Stimulated activated naive CD4-positive, alpha-beta T cell treated with Interleukin-2 at 50 U/mL for 16 hours (primary cell): ENCODE measurements around the gene GSDMA.

Source experiments
- DNase-seq: peaks from one replicate; lab custom pipeline; 2025; lab: John Stamatoyannopoulos, UW

The GSDMA gene

GRCh38 chr17:39960524-39961041, 2.2 kb upstream of the GSDMA start:
- DNase-seq, result no peak

- DNase-seq, result no peak
Observed at GRCh38 chr17:39963829-39964228, 1.0 kb downstream of the GSDMA start.

GRCh38 chr17:39965017-39965699, 2.4 kb downstream of the GSDMA start:
- no peak for DNase-seq

GRCh38 chr17:39966771-39967170, 4.0 kb downstream of the GSDMA start:
- no peak for DNase-seq

- DNase-seq, result no peak
Observed at GRCh38 chr17:39968761-39969160, 6.0 kb downstream of the GSDMA start.

- no peak for DNase-seq
Observed at GRCh38 chr17:39969375-39969774, 6.6 kb downstream of the GSDMA start.

GRCh38 chr17:39970157-39970692, 7.4 kb downstream of the GSDMA start:
- no peak for DNase-seq

- DNase-seq, result no peak
Observed at GRCh38 chr17:39971076-39971603, 8.3 kb downstream of the GSDMA start.

- DNase-seq, result no peak
Observed at GRCh38 chr17:39972271-39972670, 9.5 kb downstream of the GSDMA start.

GRCh38 chr17:39973496-39973895, 10.7 kb downstream of the GSDMA start:
- DNase-seq, result no peak

GRCh38 chr17:39974433-39974832, 11.6 kb downstream of the GSDMA start:
- no peak for DNase-seq

- no peak for DNase-seq
Observed at GRCh38 chr17:39975801-39976200, 13.0 kb downstream of the GSDMA start.

GRCh38 chr17:39979016-39979670, 16.3 kb downstream of the GSDMA start:
- no peak for DNase-seq

- no peak for DNase-seq
Observed at GRCh38 chr17:39979893-39980350, 17.1 kb downstream of the GSDMA start.

GRCh38 chr17:39980351-39981206, 17.8 kb downstream of the GSDMA start, which contains the start of gene PSMD3:
Gene PSMD3 (plus strand): TSS chr17:39980807. CDS start chr17:39980971, 164 bp downstream.
- peak; percentile 98 for DNase-seq

- no peak for DNase-seq
Observed at GRCh38 chr17:39981207-39981741, 18.5 kb downstream of the GSDMA start.

GRCh38 chr17:39981766-39982375, 19.1 kb downstream of the GSDMA start:
- DNase-seq, result no peak

GRCh38 chr17:39988206-39988810, 25.5 kb downstream of the GSDMA start:
- no peak for DNase-seq

GRCh38 chr17:39994448-39994847, 31.6 kb downstream of the GSDMA start:
- no peak for DNase-seq

GRCh38 chr17:39995438-39995837, 32.6 kb downstream of the GSDMA start:
- DNase-seq, result no peak

- DNase-seq, result no peak
Observed at GRCh38 chr17:39996162-39996561, 33.4 kb downstream of the GSDMA start.
